ENCODE results near the gene BDH1.
"Not testable (repeated sequence)": the region's sequence is repeated elsewhere in the genome, so short reads cannot be mapped to it uniquely, and the experiment has no call there.

BDH1 gene

DNA sequence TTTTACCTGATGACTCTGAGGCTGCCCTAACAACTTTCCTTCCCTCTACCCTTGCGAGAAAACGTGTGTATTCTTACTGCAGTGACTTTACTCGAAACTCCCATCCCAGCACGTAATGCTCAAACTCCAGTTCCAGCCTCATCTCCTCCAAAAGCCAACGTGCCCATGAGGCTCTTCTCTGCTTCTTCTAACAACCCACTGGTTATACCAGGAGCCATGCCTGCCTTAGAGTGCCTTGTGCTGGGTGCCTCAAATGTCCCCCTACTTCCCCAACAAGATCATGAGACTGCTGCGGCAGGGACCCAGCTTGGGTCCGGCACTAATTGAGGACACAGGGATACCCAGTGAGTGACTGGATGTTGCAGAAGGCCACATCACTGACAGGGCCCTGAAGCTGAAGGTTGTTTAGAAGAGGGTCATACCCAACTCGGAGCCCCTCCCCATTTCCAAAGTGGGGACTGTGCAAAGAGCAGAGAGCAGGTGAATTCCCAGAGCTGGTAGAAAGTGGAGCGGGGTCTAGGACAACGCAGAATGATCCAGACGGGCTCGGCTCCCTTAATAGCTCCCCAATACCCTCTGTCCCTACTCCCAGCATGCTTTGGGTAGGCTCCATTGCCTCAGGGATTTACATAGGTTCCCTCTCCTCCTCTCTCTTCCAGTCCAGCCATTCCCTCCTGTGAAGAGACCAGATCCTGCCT lies 71.4 kb downstream of the BDH1 start:
- no peak for DNase-seq

DNA sequence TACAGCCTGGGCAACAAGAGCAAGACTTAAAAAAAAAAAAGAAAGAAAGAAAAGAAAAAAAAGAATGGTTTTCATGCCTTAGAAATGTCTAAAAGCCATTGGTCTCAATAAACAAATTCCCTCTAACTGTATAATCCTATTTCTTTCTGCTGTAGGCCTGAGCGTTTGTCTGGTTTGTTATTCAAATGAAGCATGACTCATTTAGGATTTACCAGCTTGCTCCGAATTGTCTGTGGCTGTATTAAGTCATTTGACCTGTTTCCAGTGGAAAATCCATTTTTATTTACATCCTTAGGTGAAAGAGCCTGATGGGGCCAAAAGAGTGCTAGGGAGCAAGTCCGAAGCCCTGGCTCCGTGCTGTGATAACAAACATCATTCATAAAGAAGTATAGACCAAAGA lies 73.8 kb downstream of the BDH1 start:
- DNase-seq: no peak

DNA sequence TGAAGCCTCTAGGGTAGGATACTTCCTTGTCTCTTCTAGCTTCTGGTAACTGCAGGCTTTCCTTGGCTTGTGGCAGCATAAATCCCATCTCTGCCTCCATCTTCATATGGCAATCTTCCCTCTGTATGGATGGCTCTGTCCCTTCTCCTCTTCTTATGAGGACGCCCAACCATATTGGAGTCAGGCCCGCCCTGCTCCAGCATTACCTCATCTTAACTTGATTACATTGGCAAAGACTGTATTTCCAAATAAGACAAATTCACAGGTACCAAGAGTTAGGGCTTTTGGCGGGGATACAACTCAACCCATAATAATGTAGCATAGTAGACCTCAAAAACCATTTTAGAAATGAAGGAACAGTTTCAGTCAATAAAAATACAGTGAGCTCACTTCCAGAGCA lies 75.4 kb downstream of the BDH1 start:
- no peak for DNase-seq

DNA sequence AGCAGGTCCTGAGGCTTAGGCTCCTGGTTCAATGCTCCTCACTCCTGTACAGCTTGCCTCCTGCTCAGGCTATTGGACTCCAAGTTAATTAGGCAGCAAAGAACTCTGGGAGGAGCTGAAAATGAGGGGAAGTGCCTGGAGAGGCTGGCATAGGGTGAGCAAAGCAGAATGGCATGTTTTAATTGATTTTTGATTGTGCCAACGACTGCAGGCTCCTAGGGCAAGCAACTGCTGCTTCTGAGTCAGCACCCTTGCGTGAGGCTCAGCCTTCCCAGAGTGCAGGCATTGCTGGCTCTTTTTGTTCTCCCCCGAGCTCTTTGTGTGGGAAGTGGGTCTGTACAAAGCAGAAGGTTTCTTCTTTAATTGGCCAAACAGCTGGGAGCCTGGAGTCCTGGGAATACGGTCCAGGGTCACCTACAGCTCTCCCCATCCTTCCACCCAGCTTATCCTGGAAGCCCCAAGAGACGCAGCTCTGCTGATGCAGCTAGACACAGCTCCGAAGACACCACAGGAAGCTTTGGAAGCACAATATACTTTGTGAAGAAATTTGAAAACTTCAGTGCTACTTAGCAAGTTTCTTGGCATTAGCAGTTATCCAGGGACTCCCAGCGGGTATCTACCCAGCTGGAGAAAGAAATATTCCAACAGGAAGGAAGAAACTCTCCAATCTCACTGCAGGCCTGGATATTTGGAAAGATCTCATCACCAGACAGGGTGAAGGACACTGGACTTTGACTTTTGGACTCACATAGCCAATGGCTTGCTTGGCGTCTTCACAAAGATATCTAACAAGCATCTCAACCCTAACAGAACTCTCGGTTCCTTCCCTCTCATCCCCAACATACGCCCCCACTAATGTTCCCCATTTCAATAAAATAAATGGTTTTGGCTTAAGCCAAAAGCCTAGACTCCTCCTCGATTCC lies 76.8 kb downstream of the BDH1 start:
- DNase-seq: no peak

DNA sequence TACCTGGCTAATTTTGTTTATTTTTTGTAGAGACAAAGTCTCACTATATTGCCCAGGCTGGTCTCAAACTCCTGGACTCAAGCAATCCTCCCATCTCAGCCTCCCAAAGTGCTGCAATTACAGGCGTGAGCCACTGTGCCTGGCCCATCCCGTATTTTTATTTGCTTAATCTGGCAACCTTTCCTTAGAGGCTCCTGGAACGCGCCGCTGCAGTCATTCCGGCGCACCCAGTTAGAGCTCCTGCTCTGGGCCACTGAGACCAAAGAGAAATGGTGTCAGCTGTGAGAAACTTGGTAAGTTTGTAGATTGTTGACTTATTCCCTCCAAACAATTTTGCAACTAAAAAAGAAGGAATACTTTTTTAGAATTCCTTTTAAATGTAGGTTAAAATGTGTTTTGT lies 78.0 kb downstream of the BDH1 start:
- not testable (repeated sequence) for DNase-seq

DNA sequence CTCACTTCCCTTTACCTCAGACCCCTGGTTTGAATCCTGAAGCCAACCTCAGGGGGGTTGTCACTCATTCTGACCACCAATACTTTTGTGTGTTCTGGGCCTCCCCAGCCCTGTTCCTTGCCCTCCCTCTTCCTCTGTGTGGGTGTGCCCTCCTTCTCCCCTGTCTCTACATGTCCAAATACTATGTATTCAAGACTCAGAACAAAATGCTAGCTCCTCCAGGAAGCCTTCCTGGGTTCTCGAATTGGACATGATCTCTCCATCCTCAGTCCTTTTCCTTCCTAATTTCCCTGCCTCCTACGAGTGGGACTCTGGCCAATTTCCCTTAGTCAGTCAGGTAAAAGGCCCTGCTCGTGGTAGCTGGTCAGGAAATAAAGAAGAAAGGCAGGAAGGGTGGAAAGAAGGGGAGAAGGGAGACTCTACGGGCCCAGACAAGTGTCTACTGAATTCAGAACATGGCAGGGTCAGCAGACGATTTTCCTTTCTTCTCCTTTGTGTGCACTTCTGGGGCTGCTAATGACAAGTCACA lies 79.7 kb downstream of the BDH1 start:
- DNase-seq: no peak

DNA sequence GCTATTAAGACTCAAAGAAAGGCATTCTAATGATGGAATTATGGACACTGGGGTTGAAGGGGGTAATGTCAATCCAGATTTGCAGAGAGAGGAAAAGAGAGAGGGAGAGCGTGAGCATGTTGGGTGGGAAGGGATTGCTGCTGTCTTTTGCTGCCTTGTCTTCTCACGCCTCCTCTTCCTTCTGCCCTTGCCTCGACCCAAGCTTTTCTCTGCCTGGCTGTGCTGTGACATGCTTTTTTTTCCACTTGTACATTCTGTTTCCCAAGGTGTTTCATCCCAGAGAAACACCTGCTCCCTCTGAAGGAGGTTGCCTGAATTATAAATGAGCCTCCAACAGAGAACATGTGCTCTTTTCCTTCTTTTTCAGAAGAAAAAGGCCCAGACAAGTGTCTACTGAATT lies 80.3 kb downstream of the BDH1 start:
- no peak for DNase-seq

DNA sequence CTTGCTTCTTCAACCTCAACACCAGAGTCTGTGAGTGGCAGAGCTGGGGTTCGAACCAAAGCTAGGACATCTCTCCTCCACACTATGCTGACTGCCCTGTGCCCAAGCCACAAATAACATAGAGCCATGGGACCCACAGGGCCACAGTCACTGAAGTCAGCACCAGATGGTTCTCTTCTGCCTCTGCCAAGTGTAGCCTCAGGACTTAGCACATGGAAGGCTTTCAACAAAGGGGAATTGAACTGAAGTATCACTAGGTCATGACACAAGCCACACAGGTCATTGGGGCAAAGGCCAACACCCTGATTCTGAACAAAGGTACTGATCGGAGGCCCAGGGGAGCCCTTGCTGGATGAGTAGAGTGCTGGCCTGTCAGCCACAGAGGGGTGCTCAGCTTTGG lies 83.6 kb downstream of the BDH1 start:
- no peak for DNase-seq

DNA sequence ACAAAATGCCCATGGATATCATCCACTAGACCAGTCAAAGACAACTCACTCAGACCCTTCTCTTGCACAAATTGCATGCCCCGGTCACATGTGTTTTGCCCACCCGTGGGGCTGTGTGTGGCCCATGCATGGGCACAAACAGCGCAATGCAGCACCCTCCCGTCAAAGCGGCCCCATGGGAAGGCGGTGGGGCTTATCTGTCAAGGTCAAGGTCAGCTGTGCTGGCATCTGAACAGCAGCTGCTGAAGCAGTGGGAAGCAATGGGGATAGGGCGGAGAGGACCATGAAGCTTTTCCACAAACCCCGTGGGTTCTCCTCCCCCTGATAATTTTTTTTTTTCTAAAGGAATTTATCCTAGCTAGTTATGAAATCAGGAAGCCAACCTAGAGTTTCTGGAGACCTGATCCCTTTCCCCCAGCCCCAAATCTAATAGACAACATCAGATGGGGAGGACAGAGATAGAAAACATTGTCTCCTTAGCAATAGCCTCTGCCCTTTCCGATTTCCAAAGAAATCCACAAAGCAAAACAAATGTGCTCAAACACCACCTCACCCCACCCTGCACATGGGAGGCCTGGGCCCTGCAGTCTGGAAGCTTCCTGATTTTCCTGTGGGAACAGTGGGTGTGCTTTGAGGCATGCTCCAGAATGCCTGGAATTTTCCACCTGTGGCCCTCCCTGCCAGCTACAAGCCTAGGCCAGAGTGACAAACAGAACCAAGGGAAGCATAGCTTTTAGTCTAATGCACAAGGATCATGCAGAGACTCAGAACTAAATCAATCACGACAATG lies 84.4 kb downstream of the BDH1 start:
- no peak for DNase-seq

DNA sequence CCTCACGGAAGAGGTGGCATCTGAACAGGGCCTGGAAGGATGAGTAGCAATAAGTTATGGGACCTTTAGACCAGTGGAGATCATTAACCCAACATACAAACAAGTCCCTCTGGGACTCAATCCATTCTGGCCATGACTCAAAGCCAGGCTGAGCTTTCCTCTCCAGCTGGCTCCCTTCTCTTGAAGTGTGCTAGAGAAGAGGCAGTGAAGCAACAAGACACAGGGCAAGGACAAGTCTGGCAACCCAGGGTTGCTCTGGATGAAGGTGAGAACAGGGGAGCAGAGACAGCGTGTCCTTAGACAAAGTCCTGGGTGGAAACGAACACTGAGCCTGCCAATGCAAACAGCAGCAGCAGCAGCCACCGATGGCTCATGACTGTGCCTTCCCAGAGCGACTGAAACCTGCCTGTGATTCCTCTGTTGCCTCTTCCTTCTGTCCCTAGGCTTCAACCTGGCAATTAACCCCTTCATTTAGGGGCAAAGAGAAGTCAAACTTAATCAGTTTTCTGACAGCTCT lies 86.8 kb downstream of the BDH1 start:
- no peak for DNase-seq

DNA sequence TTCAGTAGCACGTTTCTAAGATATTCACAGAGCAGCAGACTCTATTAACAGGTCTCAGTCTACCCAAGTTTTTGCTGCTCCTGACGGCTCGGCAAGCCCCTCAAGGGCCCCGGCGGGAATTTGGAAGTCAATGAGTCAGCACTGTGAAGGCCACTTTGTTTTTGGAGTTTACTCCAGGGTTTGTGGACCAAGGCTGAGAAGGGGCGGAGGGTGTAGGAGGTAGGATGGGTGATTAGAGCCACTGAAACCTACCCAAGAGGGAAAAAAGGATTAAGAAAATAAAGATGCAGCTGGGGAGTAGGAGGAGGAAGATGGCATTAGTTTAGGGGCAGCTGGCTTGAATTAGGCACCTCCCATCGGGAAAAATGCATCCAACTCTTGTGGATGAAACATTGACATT lies 87.6 kb downstream of the BDH1 start:
- DNase-seq: no peak

DNA sequence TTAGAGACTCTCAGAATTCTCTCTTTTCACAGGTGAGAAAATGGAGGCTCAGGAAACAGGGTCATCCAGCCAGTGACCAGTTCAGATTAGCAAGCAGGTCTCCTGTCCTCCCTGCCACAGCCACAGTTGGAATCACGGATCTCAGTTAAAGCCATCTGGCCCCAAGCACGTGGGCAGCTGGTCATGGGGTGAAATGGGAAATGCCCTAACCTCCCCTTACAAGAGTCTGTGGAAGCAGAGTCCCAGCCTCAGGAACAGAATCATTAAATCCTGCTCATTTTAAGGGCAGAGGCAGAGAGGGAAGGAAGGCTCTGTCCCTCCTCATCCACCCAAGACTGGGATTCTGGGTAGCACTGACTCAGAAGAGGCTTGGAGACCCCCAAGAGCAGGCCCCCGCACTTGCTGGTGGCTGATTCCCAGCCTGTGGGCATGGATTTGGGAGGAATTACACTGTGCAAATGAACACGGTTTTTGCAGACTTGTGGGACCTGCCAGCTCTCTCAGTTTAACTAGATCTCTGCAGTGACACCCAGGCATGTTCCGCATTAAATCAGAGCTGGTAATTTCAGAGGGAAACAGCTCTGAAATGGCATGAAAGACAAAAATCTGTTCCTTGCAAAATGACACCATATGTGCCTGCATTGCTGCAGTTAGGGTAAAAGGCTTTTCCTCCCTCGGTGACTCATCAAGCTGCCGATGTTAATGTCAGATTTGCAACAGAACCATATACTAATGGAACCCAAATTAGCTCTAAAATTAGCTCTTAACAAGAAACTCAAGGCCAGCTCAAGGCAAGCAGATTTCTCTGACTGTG lies 89.0 kb downstream of the BDH1 start:
- no peak for DNase-seq

DNA sequence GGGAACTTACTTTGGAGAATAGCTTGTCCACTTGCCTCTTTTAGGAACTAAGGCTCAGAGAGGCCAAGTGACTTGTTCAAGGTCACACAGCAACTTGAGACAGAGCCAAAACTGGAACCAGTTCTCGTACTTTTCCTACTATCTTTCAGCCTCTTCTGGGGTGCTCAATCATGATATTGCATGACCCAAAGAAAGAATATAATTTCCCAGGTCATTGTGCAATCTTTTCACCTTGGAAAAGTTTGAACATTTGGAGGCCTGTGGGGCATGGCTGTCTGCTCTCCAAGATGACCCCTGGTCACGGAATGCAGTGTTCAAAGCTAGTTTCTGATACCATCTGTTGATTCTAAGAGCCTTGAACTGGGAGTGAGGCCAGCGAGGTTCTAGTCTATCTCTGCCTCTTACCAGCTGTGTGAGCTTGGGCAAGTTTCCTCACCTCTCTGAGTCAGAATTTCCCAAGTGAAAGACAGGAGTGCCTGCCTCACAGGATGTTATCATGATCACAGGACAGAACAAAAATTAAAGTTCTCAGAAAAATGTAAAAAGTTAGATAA lies 89.7 kb downstream of the BDH1 start:
- no peak for DNase-seq

DNA sequence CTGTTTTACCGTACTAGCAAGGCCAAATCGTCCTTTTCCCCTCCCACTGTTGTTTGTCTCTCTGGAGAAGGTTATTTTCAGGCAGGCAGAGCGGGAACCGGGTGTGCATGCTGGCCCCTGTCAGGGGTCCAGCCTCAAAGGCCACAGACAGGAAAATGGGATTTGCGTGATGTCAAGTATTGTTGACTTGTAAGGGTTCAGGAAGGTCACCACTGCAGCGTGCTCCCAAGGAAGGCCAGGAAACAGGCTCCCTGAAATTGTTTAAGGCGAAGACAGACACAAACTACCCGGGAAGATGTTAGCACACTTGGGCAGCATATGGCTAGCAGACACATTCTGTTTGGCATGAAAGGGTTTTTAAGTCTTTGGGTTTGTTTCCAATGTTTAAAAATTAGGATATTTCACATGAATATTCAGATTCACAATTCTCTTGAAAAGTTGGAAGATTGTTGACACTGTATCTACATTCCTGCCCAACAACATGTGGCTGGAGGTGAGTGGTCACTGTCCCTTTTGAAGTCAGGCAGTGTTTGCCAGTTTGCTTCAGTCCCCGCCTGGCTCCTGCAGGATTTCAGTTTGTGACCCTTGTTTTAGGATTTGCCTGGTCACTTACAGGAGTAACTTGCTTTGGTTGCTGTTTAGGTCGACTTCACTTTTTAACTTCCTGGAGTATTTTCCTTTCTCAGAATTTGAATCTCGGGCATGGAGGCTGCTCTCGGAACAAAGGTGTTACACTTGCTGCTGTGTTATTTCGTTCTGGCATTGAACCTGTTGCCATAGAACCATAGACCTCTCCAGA lies 90.4 kb downstream of the BDH1 start:
- DNase-seq: no peak

DNA sequence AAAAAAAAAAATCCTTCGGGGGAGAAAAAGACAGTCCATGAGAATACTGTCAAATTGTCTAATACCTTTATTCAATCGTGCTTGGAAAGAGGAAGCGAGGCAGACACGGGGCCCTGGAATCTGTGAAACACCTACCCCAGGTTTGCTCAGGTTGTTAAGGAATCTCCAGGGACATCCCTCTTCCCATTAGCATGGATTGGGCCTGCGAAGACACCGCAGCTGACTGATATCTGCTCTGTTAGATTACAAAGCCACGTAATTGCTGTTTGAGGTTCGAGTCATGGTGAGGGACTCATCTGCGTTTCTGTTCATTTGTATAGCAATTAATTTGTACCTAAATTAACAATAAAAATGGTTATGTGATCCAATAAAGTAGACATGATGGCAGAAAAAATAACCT lies 91.0 kb downstream of the BDH1 start:
- DNase-seq: no peak

DNA sequence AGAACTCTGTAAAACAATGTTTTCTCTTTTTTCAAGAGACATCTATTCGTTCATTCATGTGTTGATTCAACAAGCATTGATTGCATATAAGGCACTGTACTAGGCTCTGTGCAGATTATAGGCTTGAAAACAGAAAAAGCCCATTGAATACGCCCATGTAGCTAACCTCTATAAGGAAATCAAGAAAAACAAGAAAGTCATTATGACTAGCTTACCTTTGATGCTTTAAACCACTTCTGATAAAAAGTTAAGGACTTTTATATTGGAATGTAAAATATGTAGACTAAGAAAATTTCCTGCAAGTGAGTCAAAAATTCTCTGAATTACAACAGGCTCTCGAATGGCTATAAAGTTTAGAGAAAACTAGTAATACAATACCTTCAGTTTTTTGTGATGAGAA lies 92.5 kb downstream of the BDH1 start:
- DNase-seq: no peak

DNA sequence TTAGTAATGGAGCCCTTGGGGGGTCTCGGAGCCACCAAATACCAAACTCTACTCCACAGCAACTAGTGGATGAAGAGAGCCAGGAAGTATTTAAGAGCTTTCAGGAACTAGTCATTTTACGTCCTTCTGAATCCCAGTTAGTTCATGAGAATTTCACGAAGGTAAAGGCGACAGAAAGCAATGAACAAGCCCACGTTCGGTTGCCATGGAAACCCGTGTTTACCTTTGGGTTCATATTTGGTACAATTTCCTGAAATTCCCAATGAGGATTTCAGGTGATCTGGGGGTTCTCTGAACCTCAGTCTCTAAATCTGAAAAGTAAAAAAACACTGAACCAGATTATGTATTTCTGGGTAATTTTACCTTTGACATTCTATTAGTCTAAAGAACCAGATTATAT lies 93.0 kb downstream of the BDH1 start:
- no peak for DNase-seq

DNA sequence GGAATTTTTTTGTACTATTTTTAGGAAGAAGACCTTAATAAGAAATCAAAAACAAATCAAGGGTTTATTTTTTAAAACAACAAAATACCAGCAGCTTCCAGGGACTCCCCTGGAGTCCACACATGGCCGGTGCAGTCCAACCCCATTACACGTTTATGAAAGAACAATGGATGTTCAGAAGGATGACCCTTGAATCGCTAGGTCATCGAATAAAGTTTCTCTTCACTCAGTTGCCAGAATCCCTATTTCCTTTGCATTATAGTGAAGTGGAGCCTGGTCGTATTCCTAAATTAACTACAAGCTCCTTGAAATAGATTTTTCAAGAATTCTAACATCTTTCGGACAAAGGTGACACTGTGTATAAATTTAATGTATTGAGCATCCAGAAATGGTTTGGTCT lies 95.1 kb downstream of the BDH1 start:
- no peak for DNase-seq

DNA sequence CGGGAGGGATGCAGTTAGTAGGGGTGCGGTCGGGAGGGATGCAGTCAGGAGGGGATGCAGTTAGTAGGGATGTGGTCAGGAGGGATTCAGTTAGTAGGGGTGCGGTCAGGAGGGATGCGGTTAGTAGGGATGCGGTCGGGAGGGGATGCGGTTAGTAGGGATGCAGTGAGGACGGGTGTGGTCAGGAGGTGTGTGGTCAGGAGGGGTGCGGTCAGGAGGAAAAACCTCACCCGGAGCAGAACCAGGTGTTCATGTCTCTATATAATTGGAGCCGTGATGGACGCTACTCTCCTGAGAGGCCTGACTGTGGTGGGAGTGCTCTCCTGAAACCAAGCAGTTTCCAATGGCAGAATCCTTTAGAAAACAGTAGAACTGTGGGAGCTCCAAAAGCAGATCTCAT lies 95.8 kb downstream of the BDH1 start:
- no peak for DNase-seq

Measured in activated CD4-positive, alpha-beta T cell treated with anti-CD3 and anti-CD28 coated beads for 4 hours (primary cell).